DMS153 (cell line): ENCODE data around the gene PPM1F.
"Not testable (repeated sequence)": the region's sequence is repeated elsewhere in the genome, so short reads cannot be mapped to it uniquely, and the experiment has no call there.

Source experiments
- DNase-seq: peaks from one replicate; lab custom pipeline; 2025; lab: John Stamatoyannopoulos, UW

Gene PPM1F

DNA sequence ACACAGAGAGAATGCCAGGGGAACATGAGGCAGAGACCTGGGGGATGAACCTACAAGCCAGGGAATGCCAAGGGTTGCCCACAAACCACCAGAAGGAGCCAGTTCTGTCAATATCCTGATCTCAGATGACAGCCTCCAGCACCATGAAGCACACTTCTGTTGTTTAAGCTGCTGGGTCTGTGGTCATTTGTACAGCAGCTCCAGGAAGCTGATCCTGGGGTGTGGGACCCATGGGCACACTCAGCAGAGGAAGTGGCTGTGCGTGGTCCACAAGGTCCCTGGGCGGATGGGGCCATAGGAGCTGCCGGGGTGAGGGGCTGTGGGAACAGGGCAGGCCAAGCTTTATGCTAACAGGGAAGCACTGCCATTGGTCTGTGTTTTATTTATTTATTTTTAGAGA is 12.1 kb downstream of the PPM1F start:
- DNase-seq: no peak

- DNase-seq: not testable (repeated sequence)
Measured at GRCh38 chr22:21939935-21940334, 12.7 kb downstream of the PPM1F start.

GRCh38 chr22:21939461-21939913 is 13.2 kb downstream of the PPM1F start:
- no peak for DNase-seq

GRCh38 chr22:21938906-21939305 is 13.7 kb downstream of the PPM1F start:
- no peak for DNase-seq

GRCh38 chr22:21938071-21938822 is 14.4 kb downstream of the PPM1F start:
- DNase-seq: peak; percentile 89

DNA sequence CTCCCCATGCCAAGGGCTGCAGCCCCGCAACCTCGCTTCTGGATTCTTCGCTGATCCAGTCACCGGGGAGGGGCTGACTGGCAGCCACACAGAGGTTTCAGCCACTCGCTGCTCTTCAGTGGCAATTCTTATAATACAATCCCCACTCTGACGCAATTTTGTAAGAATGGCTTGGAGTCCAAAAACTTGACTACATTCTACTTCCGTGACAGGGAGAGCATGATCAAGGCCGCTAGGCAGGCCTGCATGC is 14.9 kb downstream of the PPM1F start:
- no peak for DNase-seq

DNA sequence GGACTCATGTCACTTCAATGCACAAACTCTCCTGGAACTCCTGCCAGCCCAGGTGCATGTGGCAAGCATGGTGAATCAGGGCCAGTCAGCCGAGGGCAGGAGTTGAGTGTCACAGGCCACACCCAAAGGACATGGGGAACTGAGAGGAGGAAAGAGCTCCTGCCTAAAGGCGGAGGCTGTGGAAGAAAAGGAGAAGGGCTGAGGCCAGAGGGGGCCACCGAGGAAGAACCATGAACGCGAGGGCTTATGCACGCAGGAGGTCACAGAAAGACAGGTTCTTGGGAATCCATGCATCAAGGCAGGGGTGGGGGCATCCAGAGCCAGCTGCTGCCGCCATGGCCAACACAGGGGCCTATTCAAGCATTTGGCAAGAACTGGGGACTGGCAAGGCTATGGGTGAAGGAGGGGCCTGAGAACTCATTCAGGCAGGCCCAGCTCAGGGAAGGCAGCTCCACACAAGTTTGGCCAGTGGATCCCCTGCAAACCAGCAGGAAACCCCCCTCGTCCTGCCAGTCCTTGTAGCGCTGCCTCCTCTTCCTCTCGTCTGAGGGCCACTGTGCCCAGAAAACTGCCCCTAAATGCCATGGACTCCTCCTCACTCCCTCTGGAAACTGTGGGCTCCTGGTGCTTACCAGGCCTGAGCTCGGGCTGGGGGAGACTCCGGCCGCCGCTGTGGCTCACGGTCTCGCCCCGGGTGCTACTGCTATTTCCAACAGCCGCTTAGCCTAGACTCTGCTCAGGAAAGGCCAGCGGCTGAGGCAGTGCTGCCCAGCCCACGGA is 15.4 kb downstream of the PPM1F start:
- no peak for DNase-seq

DNA sequence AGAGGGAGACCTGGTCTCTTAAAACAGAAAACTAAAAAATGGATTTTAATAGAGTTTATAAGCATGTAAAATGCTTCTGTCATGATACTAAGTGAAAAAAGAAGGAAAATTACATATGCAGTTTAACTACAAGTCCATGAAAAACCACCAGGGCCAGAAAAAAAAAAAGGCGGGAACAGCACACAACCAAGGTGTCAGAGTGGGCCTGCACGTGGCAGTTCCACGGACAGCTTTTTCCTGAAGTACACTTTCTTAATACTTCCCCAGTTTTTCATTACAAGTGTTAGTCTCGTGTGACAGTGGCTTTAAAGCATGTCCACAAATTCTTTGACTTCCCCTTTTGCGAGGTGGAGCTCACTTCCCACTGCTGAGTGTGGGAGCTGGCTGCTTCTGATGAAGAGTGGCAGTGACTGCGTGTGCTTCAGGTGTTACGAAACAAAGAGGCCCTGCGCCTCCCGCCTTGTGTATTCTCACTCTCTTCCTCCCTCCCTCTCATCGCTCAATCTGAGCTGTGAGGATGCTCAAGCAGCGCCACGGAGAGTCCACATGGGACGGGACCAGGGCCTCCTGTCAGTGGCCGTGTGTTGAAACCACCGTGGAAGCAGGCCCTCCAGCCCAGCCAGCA is 16.4 kb downstream of the PPM1F start:
- DNase-seq: no peak

- DNase-seq: no peak
Measured at GRCh38 chr22:21933910-21934309, 18.7 kb downstream of the PPM1F start.

- DNase-seq: no peak
Measured at GRCh38 chr22:21933413-21933812, 19.2 kb downstream of the PPM1F start.

- no peak for DNase-seq
Measured at GRCh38 chr22:21932347-21932746, 20.3 kb downstream of the PPM1F start.

GRCh38 chr22:21931056-21931455 is 21.6 kb downstream of the PPM1F start:
- no peak for DNase-seq

DNA sequence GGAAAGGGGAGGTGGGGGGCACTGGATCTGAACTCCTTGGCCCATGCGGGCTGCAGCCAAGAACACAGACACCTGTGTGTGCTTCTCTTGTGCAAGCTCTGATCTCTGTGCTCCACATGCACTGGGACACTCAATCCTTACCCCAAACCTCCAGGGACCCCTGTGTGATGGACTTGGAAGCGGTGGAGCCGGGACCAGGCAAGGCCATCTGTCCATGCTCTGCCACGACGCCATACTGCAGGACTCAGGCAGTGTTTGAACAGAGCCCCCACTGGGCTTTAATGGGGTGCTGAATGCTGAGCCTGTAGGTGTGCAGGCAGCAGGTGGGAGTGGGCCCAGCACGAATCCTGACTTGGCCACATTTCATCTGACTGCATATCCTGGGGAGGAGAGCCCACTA is 23.4 kb downstream of the PPM1F start:
- DNase-seq: no peak

GRCh38 chr22:21928048-21928447 is 24.6 kb downstream of the PPM1F start:
- DNase-seq: no peak

GRCh38 chr22:21927174-21927823 is 25.3 kb downstream of the PPM1F start:
- DNase-seq: no peak

- no peak for DNase-seq
Measured at GRCh38 chr22:21926728-21927127, 25.9 kb downstream of the PPM1F start.

GRCh38 chr22:21923163-21923561 is 29.5 kb downstream of the PPM1F start:
- no peak for DNase-seq

DNA sequence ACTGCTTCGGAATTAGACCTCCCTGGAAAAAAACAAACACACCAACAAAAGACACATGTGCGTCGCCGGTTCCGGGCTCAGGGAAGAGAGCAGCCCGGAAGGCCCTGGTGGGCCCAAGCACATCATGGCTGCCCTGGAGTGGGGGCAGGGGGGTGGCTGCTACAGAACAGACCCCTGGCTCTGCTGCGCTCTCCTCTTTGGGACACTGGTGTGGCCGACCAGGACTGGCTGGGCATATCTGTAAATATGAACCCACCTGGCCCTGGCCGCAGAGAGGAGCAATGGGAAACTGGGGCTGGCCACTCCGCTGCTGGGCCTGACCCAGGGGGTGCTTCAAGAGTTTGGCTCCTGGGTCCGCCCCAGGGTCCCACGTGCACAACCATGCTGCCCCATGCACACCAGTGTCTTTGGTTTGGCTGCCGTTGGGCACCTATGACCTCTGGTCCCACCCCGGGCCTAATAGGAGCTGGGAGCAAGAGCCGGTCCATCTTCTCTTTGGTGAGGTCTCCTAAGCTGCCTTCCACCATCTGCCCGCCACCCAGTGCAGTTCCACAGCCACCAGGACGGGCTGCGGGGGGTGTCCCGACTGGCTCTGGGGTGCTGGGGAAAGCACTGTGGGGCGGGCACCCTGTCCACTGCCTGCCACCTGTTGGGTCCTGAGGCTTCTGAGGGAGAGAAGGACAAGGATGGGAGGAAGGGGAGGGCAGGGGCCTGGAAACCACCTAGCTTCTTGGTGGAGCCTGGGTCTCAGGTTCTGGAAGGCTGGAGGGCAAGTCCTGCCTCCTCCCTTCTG is 30.1 kb downstream of the PPM1F start:
- no peak for DNase-seq

GRCh38 chr22:21921729-21922128 is 30.9 kb downstream of the PPM1F start:
- DNase-seq: no peak

GRCh38 chr22:21921184-21921721 is 31.4 kb downstream of the PPM1F start:
- DNase-seq: no peak

DNA sequence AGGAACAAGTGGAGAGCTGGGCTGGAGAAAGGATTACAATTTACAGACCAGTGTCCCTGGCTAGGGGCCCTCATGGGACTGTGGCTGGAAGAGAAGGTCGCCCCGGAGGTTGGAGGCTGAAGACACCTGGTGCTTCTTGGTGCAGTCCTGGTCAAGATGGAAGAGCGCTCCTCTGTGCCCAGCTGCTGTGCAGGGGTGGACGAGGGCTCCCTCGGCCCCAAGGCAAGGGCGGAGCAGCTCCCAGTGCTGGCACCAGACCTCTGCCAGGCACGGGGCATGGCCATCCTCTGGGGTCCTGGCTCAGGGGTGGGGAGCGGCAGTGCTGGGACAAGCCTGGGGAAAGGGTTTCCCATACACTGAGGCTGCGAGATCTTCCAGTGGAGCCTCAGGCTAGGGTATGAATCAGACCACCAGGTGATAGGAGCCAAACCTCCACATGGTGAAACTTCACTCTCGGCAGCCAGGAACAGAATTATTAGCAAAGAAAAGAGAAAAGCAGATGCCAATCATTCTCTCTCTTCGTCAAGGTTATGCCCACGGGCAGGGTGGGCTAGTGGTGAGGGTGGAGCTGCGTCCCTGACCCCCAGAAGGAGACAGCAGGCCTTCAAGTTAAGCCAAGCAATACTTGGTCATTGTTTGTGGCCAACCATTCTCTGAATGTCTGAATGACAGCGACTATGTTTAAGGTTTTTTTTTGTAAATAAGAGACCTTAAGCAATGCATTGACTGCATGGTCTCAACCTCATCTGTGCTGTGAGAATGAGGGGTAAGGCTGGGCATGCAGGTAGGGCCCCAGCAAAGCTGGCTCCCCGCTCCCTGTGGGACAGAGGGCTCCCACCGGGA is 32.1 kb downstream of the PPM1F start:
- DNase-seq: no peak
